ENCODE results near the gene ZC3H7A.

DNA sequence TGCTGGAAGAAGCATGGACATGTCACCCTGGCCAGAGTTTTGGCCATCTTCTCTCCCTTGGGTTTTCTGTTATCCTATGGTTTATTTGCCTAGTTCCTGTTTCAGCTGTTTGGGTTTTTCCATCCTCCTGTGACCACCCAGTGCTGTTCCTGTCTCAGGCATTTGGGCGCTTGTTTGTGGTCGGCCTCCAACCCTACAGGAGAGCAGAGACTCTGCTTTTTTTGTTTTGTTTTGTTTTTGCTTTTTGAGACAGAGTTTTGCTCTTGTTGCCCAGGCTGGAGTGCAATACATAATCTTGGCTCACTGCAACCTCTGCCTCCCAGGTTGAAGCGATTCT is 3.3 kb upstream of the ZC3H7A start:
- TF ChIP-seq, protein P1, sequence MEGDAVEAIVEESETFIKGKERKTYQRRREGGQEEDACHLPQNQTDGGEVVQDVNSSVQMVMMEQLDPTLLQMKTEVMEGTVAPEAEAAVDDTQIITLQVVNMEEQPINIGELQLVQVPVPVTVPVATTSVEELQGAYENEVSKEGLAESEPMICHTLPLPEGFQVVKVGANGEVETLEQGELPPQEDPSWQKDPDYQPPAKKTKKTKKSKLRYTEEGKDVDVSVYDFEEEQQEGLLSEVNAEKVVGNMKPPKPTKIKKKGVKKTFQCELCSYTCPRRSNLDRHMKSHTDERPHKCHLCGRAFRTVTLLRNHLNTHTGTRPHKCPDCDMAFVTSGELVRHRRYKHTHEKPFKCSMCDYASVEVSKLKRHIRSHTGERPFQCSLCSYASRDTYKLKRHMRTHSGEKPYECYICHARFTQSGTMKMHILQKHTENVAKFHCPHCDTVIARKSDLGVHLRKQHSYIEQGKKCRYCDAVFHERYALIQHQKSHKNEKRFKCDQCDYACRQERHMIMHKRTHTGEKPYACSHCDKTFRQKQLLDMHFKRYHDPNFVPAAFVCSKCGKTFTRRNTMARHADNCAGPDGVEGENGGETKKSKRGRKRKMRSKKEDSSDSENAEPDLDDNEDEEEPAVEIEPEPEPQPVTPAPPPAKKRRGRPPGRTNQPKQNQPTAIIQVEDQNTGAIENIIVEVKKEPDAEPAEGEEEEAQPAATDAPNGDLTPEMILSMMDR (IDR thresholded peaks at IDR 0.05) = no peak
- TF ChIP-seq POLR2A (IDR thresholded peaks at IDR 0.05) = no peak

Measured in esophagus squamous epithelium (tissue), 4 donors.